MG63 (cell line): Measurements from ENCODE around the gene DLST. TPM values are rescaled to one million over a fixed set of nuclear protein-coding genes. Genes with fewer than 3 reads are reported as not detected.
A peak's percentile ranks its signal among the peaks of the same experiment; 100 is the strongest.

Experiments used
- DNase-seq: peaks from one replicate; pipeline ENCODE4 v3.0.0-alpha.2; 2020
- H3K27me3 ChIP-seq: fragments of 250-450 bp; sonication (Bioruptor Pico); 2 replicates; pipeline ENCODE4 v1.5.1; 2020; ENCODE audit warnings: mild to moderate bottlenecking, moderate library complexity
- H3K36me3 ChIP-seq: fragments of 250-450 bp; sonication (Bioruptor Pico); 2 replicates; pipeline ENCODE4 v1.5.1; 2020; ENCODE audit warnings: mild to moderate bottlenecking, moderate library complexity
- H3K4me3 ChIP-seq: fragments of 250-450 bp; sonication (Bioruptor Pico); 2 replicates; pipeline ENCODE4 v1.5.1; 2020; ENCODE audit warnings: mild to moderate bottlenecking, moderate library complexity
- H3K9me3 ChIP-seq: fragments of 250-450 bp; sonication (Bioruptor Pico); 2 replicates; pipeline ENCODE4 v1.5.1; 2020; ENCODE audit warnings: mild to moderate bottlenecking, moderate library complexity
- total RNA-seq: library from RNA; depleted of rRNA; stranded (reverse); fragments of >200 nt; shearing (Covaris generic); gene quantifications from 2 replicates; pipeline ENCODE4 v1.2.3, GENCODE V29; 2014; ENCODE audit warnings: low replicate concordance; rRNA removed

Gene DLST
- total RNA-seq: 38.7 and 52.6 TPM in 2 replicates

GRCh38 chr14:74881431-74882102 is at the start of gene DLST:
Gene DLST, plus strand, starts transcription at chr14:74881916. Its CDS starts 38 bp downstream, at chr14:74881954.
- DNase-seq: peak; percentile 81
- Histone ChIP-seq H3K36me3 (0 out of 2 replicates have a peak, but pooled peaks cover 3% of the 10 kb centered on the region), H3K4me3 (peak within 1 kb of the TSS; percentile 73), H3K9me3 (no peaks in the 10 kb centered on the region), H3K27me3 (no peaks in the 10 kb centered on the region)

- Histone ChIP-seq H3K36me3 (no peaks in the 10 kb centered on the region), H3K9me3 (no peaks in the 10 kb centered on the region), H3K27me3 (no peaks in the 10 kb centered on the region), H3K4me3 (no peak overlapping the region)
- DNase-seq: no peak
These were observed 48.9 kb upstream of the DLST start for GRCh38 chr14:74832849-74833248.

- no peaks in the 10 kb centered on the region for H3K9me3 ChIP-seq
- no peak for DNase-seq
- H3K4me3 ChIP-seq: no peak overlapping the region
- H3K36me3 ChIP-seq: no peaks in the 10 kb centered on the region
- no peaks in the 10 kb centered on the region for H3K27me3 ChIP-seq
These were observed 46.9 kb upstream of the DLST start for GRCh38 chr14:74834692-74835392.

GRCh38 chr14:74835645-74836250 is 46.0 kb upstream of the DLST start:
- Histone ChIP-seq H3K4me3 (no peak overlapping the region), H3K36me3 (no peaks in the 10 kb centered on the region), H3K27me3 (no peaks in the 10 kb centered on the region), H3K9me3 (no peaks in the 10 kb centered on the region)
- no peak for DNase-seq

- Histone ChIP-seq H3K36me3 (no peaks in the 10 kb centered on the region), H3K9me3 (no peaks in the 10 kb centered on the region), H3K27me3 (no peaks in the 10 kb centered on the region), H3K4me3 (no peak overlapping the region)
- DNase-seq: no peak
These were observed 45.3 kb upstream of the DLST start for GRCh38 chr14:74836251-74836960.

- no peak overlapping the region for H3K4me3 ChIP-seq
- no peaks in the 10 kb centered on the region for H3K9me3 ChIP-seq
- H3K27me3 ChIP-seq: no peaks in the 10 kb centered on the region
- DNase-seq: no peak
- no peaks in the 10 kb centered on the region for H3K36me3 ChIP-seq
These were observed 43.5 kb upstream of the DLST start for GRCh38 chr14:74838166-74838565.

GRCh38 chr14:74840603-74841030 is 41.1 kb upstream of the DLST start:
- DNase-seq: no peak
- no peak overlapping the region for H3K4me3 ChIP-seq
- no peaks in the 10 kb centered on the region for H3K36me3 ChIP-seq
- H3K9me3 ChIP-seq: no peaks in the 10 kb centered on the region
- no peaks in the 10 kb centered on the region for H3K27me3 ChIP-seq

GRCh38 chr14:74841230-74842207 is 40.2 kb upstream of the DLST start:
- DNase-seq: no peak
- H3K9me3 ChIP-seq: no peaks in the 10 kb centered on the region
- no peaks in the 10 kb centered on the region for H3K27me3 ChIP-seq
- H3K4me3 ChIP-seq: no peak overlapping the region
- H3K36me3 ChIP-seq: no peaks in the 10 kb centered on the region

- no peak for DNase-seq
- no peaks in the 10 kb centered on the region for H3K27me3 ChIP-seq
- no peak overlapping the region for H3K4me3 ChIP-seq
These were observed 38.1 kb upstream of the DLST start for GRCh38 chr14:74843653-74844052.

GRCh38 chr14:74846168-74846567 is 35.5 kb upstream of the DLST start:
- Histone ChIP-seq H3K36me3 (no peaks in the 10 kb centered on the region), H3K9me3 (no peaks in the 10 kb centered on the region), H3K27me3 (no peaks in the 10 kb centered on the region), H3K4me3 (no peak overlapping the region)
- no peak for DNase-seq

More at GRCh38 chr14:74843653-74844052, 38.1 kb upstream of the DLST start:
- Histone ChIP-seq H3K9me3 (no peaks in the 10 kb centered on the region), H3K36me3 (no peaks in the 10 kb centered on the region)

GRCh38 chr14:74846968-74847665 is 34.6 kb upstream of the DLST start:
- H3K27me3 ChIP-seq: no peaks in the 10 kb centered on the region
- no peak overlapping the region for H3K4me3 ChIP-seq
- no peaks in the 10 kb centered on the region for H3K9me3 ChIP-seq
- DNase-seq: no peak
- no peaks in the 10 kb centered on the region for H3K36me3 ChIP-seq

GRCh38 chr14:74848768-74849167 is 32.9 kb upstream of the DLST start:
- DNase-seq: no peak
- H3K9me3 ChIP-seq: no peaks in the 10 kb centered on the region
- H3K36me3 ChIP-seq: no peaks in the 10 kb centered on the region
- no peak overlapping the region for H3K4me3 ChIP-seq
- H3K27me3 ChIP-seq: no peaks in the 10 kb centered on the region

- no peaks in the 10 kb centered on the region for H3K36me3 ChIP-seq
- H3K27me3 ChIP-seq: no peaks in the 10 kb centered on the region
- no peaks in the 10 kb centered on the region for H3K9me3 ChIP-seq
- no peak overlapping the region for H3K4me3 ChIP-seq
- DNase-seq: peak; percentile 22
These were observed 28.7 kb upstream of the DLST start for GRCh38 chr14:74852922-74853530.

GRCh38 chr14:74853581-74853980 is 28.1 kb upstream of the DLST start:
- H3K4me3 ChIP-seq: no peak overlapping the region
- H3K9me3 ChIP-seq: no peaks in the 10 kb centered on the region
- no peak for DNase-seq
- H3K27me3 ChIP-seq: no peaks in the 10 kb centered on the region
- H3K36me3 ChIP-seq: no peaks in the 10 kb centered on the region

GRCh38 chr14:74855021-74855420 is 26.7 kb upstream of the DLST start:
- H3K9me3 ChIP-seq: no peaks in the 10 kb centered on the region
- no peak for DNase-seq
- no peaks in the 10 kb centered on the region for H3K36me3 ChIP-seq
- no peaks in the 10 kb centered on the region for H3K27me3 ChIP-seq
- no peak overlapping the region for H3K4me3 ChIP-seq
